ENCODE measurements around the gene RELN. TPM values are rescaled to one million over a fixed set of nuclear protein-coding genes. Genes with fewer than 3 reads are reported as not detected.
A peak's percentile ranks its signal among the peaks of the same experiment; 100 is the strongest.

RELN gene
- total RNA-seq, 1 experiment from 2014 or later, result 8.0 TPM

GRCh38 chr7:103541026-103541425, 448.4 kb downstream of the RELN start:
- BruUV-seq (replicated peaks), result no TSS peak
- Histone ChIP-seq H3K9me3 (ENCODE audit: low read length) (no peaks in the 10 kb centered on the region), H3K9ac (ENCODE audit: low read length) (no peak overlapping the region), H2AFZ (ENCODE audit: low read length) (0 out of 2 replicates have a peak overlapping the region, but pooled peaks have one; percentile 28), H4K20me1 (ENCODE audit: low read length) (no peaks in the 10 kb centered on the region), H3K36me3 (ENCODE audit: low read depth, low read length) (no peaks in the 10 kb centered on the region), H3K4me2 (ENCODE audit: low read length) (no peak overlapping the region), H3K9me2 (replicated peaks; ENCODE audit: low read length) (no peaks in the 10 kb centered on the region), H3F3A (ENCODE audit: low read length, unreplicated experiment) (no peaks in the 10 kb centered on the region), H3K4me1 (ENCODE audit: insufficient read depth, low read length) (no peaks in the 10 kb centered on the region), H3K4me3 (ENCODE audit: low read length) (no peak overlapping the region), H3K27ac (ENCODE audit: low read length) (no peak overlapping the region), H3K27me3 (ENCODE audit: low read length) (no peaks in the 10 kb centered on the region), H3K79me2 (ENCODE audit: low read length) (no peaks in the 10 kb centered on the region)
- intact Hi-C loops (cut with micrococcal nuclease), result no loop called here
- CTCF ChIA-PET, result no interaction called here
- no peak; the same call in 1 of the 2 replicates for ATAC-seq
- no peak for DNase-seq
- TF ChIP-seq EZH2phosphoT487 (IDR thresholded peaks at IDR 0.05; ENCODE audit: borderline replicate concordance, low read length) (no peak), CTCF (conservative IDR thresholded peaks at IDR 0.05; ENCODE audit: low read depth, low read length) (no peak), EZH2 (IDR thresholded peaks at IDR 0.05; ENCODE audit: low read length, unreplicated experiment) (no peak)
- POLR2A ChIA-PET (ENCODE audit: unreplicated experiment), result no interaction called here

- no peak overlapping the region for H3K9ac ChIP-seq (ENCODE audit: low read length)
- peak overlapping the region; percentile 28; the same call in 1 of the 2 replicates for H2AFZ ChIP-seq (ENCODE audit: low read length)
- H3K4me3 ChIP-seq (ENCODE audit: low read length), result no peak overlapping the region
- H3K4me1 ChIP-seq (ENCODE audit: insufficient read depth, low read length), result no peaks in the 10 kb centered on the region
- no peaks in the 10 kb centered on the region for H3K36me3 ChIP-seq (ENCODE audit: low read depth, low read length)
- POLR2A ChIA-PET (ENCODE audit: unreplicated experiment), result no interaction called here
- TF ChIP-seq EZH2phosphoT487 (IDR thresholded peaks at IDR 0.05; ENCODE audit: borderline replicate concordance, low read length) (no peak), EZH2 (IDR thresholded peaks at IDR 0.05; ENCODE audit: low read length, unreplicated experiment) (no peak), CTCF (conservative IDR thresholded peaks at IDR 0.05; ENCODE audit: low read depth, low read length) (no peak)
- H3K27me3 ChIP-seq (ENCODE audit: low read length), result no peaks in the 10 kb centered on the region
- H3K27ac ChIP-seq (ENCODE audit: low read length), result no peak overlapping the region
- intact Hi-C loops (cut with micrococcal nuclease), result no loop called here
- DNase-seq (no peak), ATAC-seq (no peak)
- no peak overlapping the region for H3K4me2 ChIP-seq (ENCODE audit: low read length)
- H3F3A ChIP-seq (ENCODE audit: low read length, unreplicated experiment), result no peaks in the 10 kb centered on the region
- no peaks in the 10 kb centered on the region for H4K20me1 ChIP-seq (ENCODE audit: low read length)
- no peaks in the 10 kb centered on the region for H3K9me3 ChIP-seq (ENCODE audit: low read length)
- CTCF ChIA-PET, result no interaction called here
- BruUV-seq (replicated peaks), result no TSS peak
- no peaks in the 10 kb centered on the region for H3K9me2 ChIP-seq (replicated peaks; ENCODE audit: low read length)
- H3K79me2 ChIP-seq (ENCODE audit: low read length), result no peaks in the 10 kb centered on the region
Observed at GRCh38 chr7:103540338-103540737, 449.1 kb downstream of the RELN start.

- Histone ChIP-seq H3K36me3 (ENCODE audit: low read depth, low read length) (no peaks in the 10 kb centered on the region), H3K27ac (ENCODE audit: low read length) (no peak overlapping the region), H2AFZ (ENCODE audit: low read length) (no peak overlapping the region), H3K9me3 (ENCODE audit: low read length) (no peaks in the 10 kb centered on the region), H3K27me3 (ENCODE audit: low read length) (no peaks in the 10 kb centered on the region), H3K4me2 (ENCODE audit: low read length) (no peak overlapping the region), H3K9me2 (replicated peaks; ENCODE audit: low read length) (no peaks in the 10 kb centered on the region), H4K20me1 (ENCODE audit: low read length) (no peaks in the 10 kb centered on the region), H3K4me1 (ENCODE audit: insufficient read depth, low read length) (no peaks in the 10 kb centered on the region), H3K79me2 (ENCODE audit: low read length) (no peaks in the 10 kb centered on the region), H3K4me3 (ENCODE audit: low read length) (no peak overlapping the region), H3K9ac (ENCODE audit: low read length) (no peak overlapping the region), H3F3A (ENCODE audit: low read length, unreplicated experiment) (no peaks in the 10 kb centered on the region)
- ChIA-PET CTCF (no interaction called here), POLR2A (ENCODE audit: unreplicated experiment) (interaction anchor here (0.6 kb wide), 1 partner anchor 11 kb away, joined by 5 read pairs; no protein-coding TSS in a partner anchor)
- no peak for DNase-seq
- TF ChIP-seq EZH2phosphoT487 (IDR thresholded peaks at IDR 0.05; ENCODE audit: borderline replicate concordance, low read length) (no peak), CTCF (conservative IDR thresholded peaks at IDR 0.05; ENCODE audit: low read depth, low read length) (no peak), EZH2 (IDR thresholded peaks at IDR 0.05; ENCODE audit: low read length, unreplicated experiment) (no peak)
- intact Hi-C loops (cut with micrococcal nuclease), result no loop called here
- BruUV-seq (replicated peaks), result no TSS peak
- ATAC-seq, result no peak
Observed at GRCh38 chr7:103539875-103540274, 449.6 kb downstream of the RELN start.
